Ascending aorta (tissue), 2 donors: ENCODE results near the gene ABL1. TPM values are rescaled to one million over a fixed set of nuclear protein-coding genes. Genes with fewer than 3 reads are reported as not detected.

Experiments used
- DNase-seq, 2 donors: peaks; one replicate each; pipeline ENCODE4 v3.0.0-alpha.2; 2019; ENCODE audit warnings: low spot score in 2 of 2
- H3K27ac ChIP-seq, 2 donors: fragments of 200-600 bp; sonication (generic); one replicate each; pipeline ENCODE4 v1.5.1; 2016 to 2017; ENCODE audit warnings: mild to moderate bottlenecking in 1 of 2
- H3K27me3 ChIP-seq: fragments of 200-600 bp; sonication (generic); one replicate; pipeline ENCODE4 v1.5.1; 2017
- H3K36me3 ChIP-seq, 2 donors: fragments of 200-600 bp; sonication (generic); one replicate each; pipeline ENCODE4 v1.5.1; 2016
- H3K4me1 ChIP-seq, 2 donors: fragments of 200-600 bp; sonication (generic); one replicate each; pipeline ENCODE4 v1.5.1; 2016 to 2017; ENCODE audit warnings: mild to moderate bottlenecking in 1 of 2
- H3K4me3 ChIP-seq, 2 donors: fragments of 200-600 bp; sonication (generic); one replicate each; pipeline ENCODE4 v1.5.1; 2016 to 2017; ENCODE audit warnings: mild to moderate bottlenecking in 1 of 2
- H3K9me3 ChIP-seq, 2 donors: fragments of 200-600 bp; sonication (generic); one replicate each; pipeline ENCODE4 v1.5.1; 2016
- intact Hi-C: fragments of 100-400 bp; cut with DNase I; formaldehyde crosslinking; loops from one replicate; pipeline ENCODE4 v1.15.1; 2023
- total RNA-seq: library from RNA; depleted of rRNA; stranded (reverse); fragments of >200 nt; gene quantifications from one replicate; pipeline ENCODE4 v1.1.0, GENCODE V29; 2016
- TF ChIP-seq, protein P1 (sequence below), 3 experiments: fragments of 200-600 bp in 2 of 3; fragments of 450-650 bp in 1 of 3; sonication (generic) in 2 of 3; IDR thresholded peaks; one replicate each; pipeline ENCODE4 v1.5.1; 2016 to 2019; ENCODE audit warnings: antibody characterized with exemption in 3 of 3, mild to moderate bottlenecking in 1 of 3, moderate library complexity in 1 of 3

Gene ABL1
- total RNA-seq, 1 donor from 2014 or later = 99.1 TPM

- intact Hi-C loops = no loop called here
- TF ChIP-seq, protein P1, sequence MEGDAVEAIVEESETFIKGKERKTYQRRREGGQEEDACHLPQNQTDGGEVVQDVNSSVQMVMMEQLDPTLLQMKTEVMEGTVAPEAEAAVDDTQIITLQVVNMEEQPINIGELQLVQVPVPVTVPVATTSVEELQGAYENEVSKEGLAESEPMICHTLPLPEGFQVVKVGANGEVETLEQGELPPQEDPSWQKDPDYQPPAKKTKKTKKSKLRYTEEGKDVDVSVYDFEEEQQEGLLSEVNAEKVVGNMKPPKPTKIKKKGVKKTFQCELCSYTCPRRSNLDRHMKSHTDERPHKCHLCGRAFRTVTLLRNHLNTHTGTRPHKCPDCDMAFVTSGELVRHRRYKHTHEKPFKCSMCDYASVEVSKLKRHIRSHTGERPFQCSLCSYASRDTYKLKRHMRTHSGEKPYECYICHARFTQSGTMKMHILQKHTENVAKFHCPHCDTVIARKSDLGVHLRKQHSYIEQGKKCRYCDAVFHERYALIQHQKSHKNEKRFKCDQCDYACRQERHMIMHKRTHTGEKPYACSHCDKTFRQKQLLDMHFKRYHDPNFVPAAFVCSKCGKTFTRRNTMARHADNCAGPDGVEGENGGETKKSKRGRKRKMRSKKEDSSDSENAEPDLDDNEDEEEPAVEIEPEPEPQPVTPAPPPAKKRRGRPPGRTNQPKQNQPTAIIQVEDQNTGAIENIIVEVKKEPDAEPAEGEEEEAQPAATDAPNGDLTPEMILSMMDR (IDR thresholded peaks at IDR 0.05) = no peak
- Histone ChIP-seq H3K4me3 (no peak overlapping the region), H3K27ac (no peak overlapping the region), H3K9me3 (no peaks in the 10 kb centered on the region), H3K36me3 (no peaks in the 10 kb centered on the region), H3K27me3 (no peaks in the 10 kb centered on the region), H3K4me1 (peaks cover 0 to 9% of the 10 kb centered on the region in 2 donors)
- DNase-seq = no peak
These were observed 82.3 kb downstream of the ABL1 start for GRCh38 chr9:130917168-130917960.

- TF ChIP-seq, protein P1 (IDR thresholded peaks at IDR 0.05) = no peak
- Histone ChIP-seq H3K9me3 (no peaks in the 10 kb centered on the region), H3K36me3 (no peaks in the 10 kb centered on the region), H3K27me3 (no peaks in the 10 kb centered on the region), H3K4me3 (no peak overlapping the region), H3K27ac (no peak overlapping the region), H3K4me1 (no peaks in the 10 kb centered on the region)
- intact Hi-C loops = no loop called here
- no peak for DNase-seq
These were observed 83.2 kb downstream of the ABL1 start for GRCh38 chr9:130918101-130918825.

GRCh38 chr9:130918826-130919558 lies 83.9 kb downstream of the ABL1 start:
- Histone ChIP-seq H3K27me3 (no peaks in the 10 kb centered on the region), H3K36me3 (no peaks in the 10 kb centered on the region), H3K9me3 (no peaks in the 10 kb centered on the region), H3K4me3 (no peak overlapping the region), H3K27ac (no peak overlapping the region), H3K4me1 (no peaks in the 10 kb centered on the region)
- intact Hi-C loops = no loop called here
- no peak for DNase-seq
- TF ChIP-seq, protein P1 (IDR thresholded peaks at IDR 0.05) = no peak

GRCh38 chr9:130919559-130920145 lies 84.6 kb downstream of the ABL1 start:
- H3K4me1 ChIP-seq = no peaks in the 10 kb centered on the region
- H3K4me3 ChIP-seq = no peak overlapping the region
- H3K27me3 ChIP-seq = no peaks in the 10 kb centered on the region
- intact Hi-C loops = no loop called here
- TF ChIP-seq, protein P1 (IDR thresholded peaks at IDR 0.05) = no peak
- no peaks in the 10 kb centered on the region for H3K9me3 ChIP-seq
- H3K36me3 ChIP-seq = no peaks in the 10 kb centered on the region
- no peak for DNase-seq
- no peak overlapping the region for H3K27ac ChIP-seq

DNA sequence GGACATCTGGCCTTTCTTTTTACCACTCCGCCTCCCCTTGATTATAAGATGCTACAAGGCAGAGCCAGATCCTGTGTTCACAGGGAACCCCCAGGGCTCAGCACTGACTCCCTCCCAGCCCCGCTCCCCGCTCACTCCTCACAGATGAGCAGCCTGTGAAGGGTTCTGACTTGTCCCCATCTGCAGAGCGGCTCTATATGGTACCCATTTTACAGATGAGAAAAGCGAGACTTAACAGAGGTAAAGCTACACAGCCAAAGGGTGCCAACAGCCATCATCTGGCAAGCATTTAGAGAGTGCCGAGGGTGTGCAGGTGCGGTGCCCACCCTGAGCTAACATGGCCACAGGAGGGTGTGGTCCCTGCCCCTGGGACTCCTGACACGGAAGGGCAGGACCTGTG lies 85.2 kb downstream of the ABL1 start:
- Histone ChIP-seq H3K36me3 (no peaks in the 10 kb centered on the region), H3K27ac (no peak overlapping the region), H3K4me3 (no peak overlapping the region), H3K9me3 (no peaks in the 10 kb centered on the region), H3K27me3 (no peaks in the 10 kb centered on the region), H3K4me1 (no peaks in the 10 kb centered on the region)
- DNase-seq = no peak
- intact Hi-C loops = no loop called here
- TF ChIP-seq, protein P1 (IDR thresholded peaks at IDR 0.05) = no peak
